Osteocyte (in vitro differentiated cells): Measurements from ENCODE around the gene FAM131C. TPM values are rescaled to one million over a fixed set of nuclear protein-coding genes. Genes with fewer than 3 reads are reported as not detected.
"Not testable (repeated sequence)": the region's sequence is repeated elsewhere in the genome, so short reads cannot be mapped to it uniquely, and the experiment has no call there.

Experiments
- DNase-seq: peaks from one replicate; pipeline ENCODE4 v3.0.0; 2021; ENCODE audit warnings: mixed read lengths; ENCODE audit not compliant: unreplicated experiment; ENCODE audit errors: extremely low spot score
- H3K27ac Mint-ChIP-seq: one replicate; pipeline ENCODE4 v1.8.0; 2021; ENCODE audit warnings: mild to moderate bottlenecking, mixed read lengths; ENCODE audit not compliant: unreplicated experiment
- H3K27me3 Mint-ChIP-seq: one replicate; pipeline ENCODE4 v1.8.0; 2021; ENCODE audit warnings: mixed read lengths; ENCODE audit not compliant: unreplicated experiment
- H3K36me3 Mint-ChIP-seq: one replicate; pipeline ENCODE4 v1.8.0; 2021; ENCODE audit warnings: mixed read lengths; ENCODE audit not compliant: unreplicated experiment
- H3K4me1 Mint-ChIP-seq: one replicate; pipeline ENCODE4 v1.8.0; 2021; ENCODE audit warnings: mixed read lengths; ENCODE audit not compliant: unreplicated experiment
- H3K4me3 Mint-ChIP-seq: one replicate; pipeline ENCODE4 v1.8.0; 2021; ENCODE audit warnings: mild to moderate bottlenecking, moderate library complexity, mixed read lengths; ENCODE audit not compliant: unreplicated experiment
- H3K9me3 Mint-ChIP-seq: one replicate; pipeline ENCODE4 v1.8.0; 2021; ENCODE audit warnings: mixed read lengths; ENCODE audit not compliant: unreplicated experiment
- CTCF ChIP-seq: fragments of 200-600 bp; sonication (generic); IDR thresholded peaks from 2 replicates; pipeline ENCODE4 v1.5.0; 2021; ENCODE audit warnings: antibody characterized with exemption, mild to moderate bottlenecking, moderate library complexity
- total RNA-seq: library from RNA; stranded (reverse); gene quantifications from 2 replicates; pipeline ENCODE4 v1.2.1, GENCODE V29; 2021

Gene FAM131C
- total RNA-seq, 1 donor from 2014 or later: 0.73 TPM

- Mint-ChIP-seq H3K36me3 (no peaks in the 10 kb centered on the region), H3K4me3 (no peak within 1 kb of the TSS), H3K27me3 (no peaks in the 10 kb centered on the region), H3K27ac (no peak within 1 kb of the TSS), H3K9me3 (no peaks in the 10 kb centered on the region), H3K4me1 (peaks cover 34% of the 10 kb centered on the region)
- no peak for TF ChIP-seq CTCF
- no peak for DNase-seq
Observed at GRCh38 chr1:16021681-16022080, 51.8 kb downstream of the FAM131C start, which contains the start of gene CLCNKA. Gene CLCNKA (plus strand): TSS chr1:16022036. CDS start chr1:16022620, 584 bp downstream.

- H3K27me3 Mint-ChIP-seq, DNase-seq, H3K4me3 Mint-ChIP-seq, H3K36me3 Mint-ChIP-seq, H3K9me3 Mint-ChIP-seq, H3K27ac Mint-ChIP-seq: not testable (repeated sequence)
- peaks cover 38% of the 10 kb centered on the region for H3K4me1 Mint-ChIP-seq
Observed at GRCh38 chr1:16020878-16021277, 52.6 kb downstream of the FAM131C start.

- H3K27ac Mint-ChIP-seq: peak overlapping the region; percentile 56
- no peaks in the 10 kb centered on the region for H3K9me3 Mint-ChIP-seq
- H3K27me3 Mint-ChIP-seq: no peaks in the 10 kb centered on the region
- H3K4me3 Mint-ChIP-seq: no peak overlapping the region
- H3K36me3 Mint-ChIP-seq: no peaks in the 10 kb centered on the region
- DNase-seq: no peak
- no peak for TF ChIP-seq CTCF
- peaks cover 43% of the 10 kb centered on the region for H3K4me1 Mint-ChIP-seq
Observed at GRCh38 chr1:16020325-16020724, 53.1 kb downstream of the FAM131C start.

GRCh38 chr1:16019644-16020277 is 53.7 kb downstream of the FAM131C start:
- peaks cover 48% of the 10 kb centered on the region for H3K4me1 Mint-ChIP-seq
- H3K36me3 Mint-ChIP-seq: no peaks in the 10 kb centered on the region
- no peak overlapping the region for H3K4me3 Mint-ChIP-seq
- no peaks in the 10 kb centered on the region for H3K27me3 Mint-ChIP-seq
- H3K27ac Mint-ChIP-seq: peak overlapping the region; percentile 62
- no peaks in the 10 kb centered on the region for H3K9me3 Mint-ChIP-seq
- DNase-seq: no peak
- no peak for TF ChIP-seq CTCF

- Mint-ChIP-seq H3K36me3 (no peaks in the 10 kb centered on the region), H3K27me3 (no peaks in the 10 kb centered on the region), H3K9me3 (no peaks in the 10 kb centered on the region), H3K27ac (peak overlapping the region; percentile 85), H3K4me1 (peaks cover 56% of the 10 kb centered on the region), H3K4me3 (no peak overlapping the region)
- no peak for DNase-seq
- no peak for TF ChIP-seq CTCF
Observed at GRCh38 chr1:16018749-16019643, 54.5 kb downstream of the FAM131C start.
